GM12878 (cell line): ENCODE data around the gene DBNDD2. TPM values are rescaled to one million over a fixed set of nuclear protein-coding genes. Genes with fewer than 3 reads are reported as not detected.

Source experiments
- ATAC-seq: fragments of 200-7000 bp; cut with Tn5 transposase; 3 replicates; pipeline ENCODE4 v1.9.1; 2020; ENCODE audit warnings: mild to moderate bottlenecking, moderate library complexity
- BruUV-seq: library from RNA; stranded (reverse); fragments of 400-500 nt; replicated peaks from 2 replicates; lab custom pipeline; 2021; lab: Mats Ljungman, UMichigan
- CTCF ChIA-PET: fragments of 300-600 bp; sonication (Branson Sonifier 250); formaldehyde crosslinking; extraction: SDS; loops from one replicate; lab custom pipeline; 2021; ENCODE audit warnings: inconsistent platforms; lab: Yijun Ruan, JAX
- POLR2A ChIA-PET: fragments of 350-600 bp; formaldehyde crosslinking; extraction: SDS; loops from one replicate; lab custom pipeline; 2021; ENCODE audit warnings: inconsistent platforms; lab: Charles Lee
- RAD21 ChIA-PET: fragments of 300-600 bp; sonication (Branson Sonifier 250); formaldehyde crosslinking; loops from one replicate; lab custom pipeline; 2023; ENCODE audit warnings: antibody characterized with exemption; ENCODE audit not compliant: unreplicated experiment; lab: Charles Lee
- SMC1A ChIA-PET: fragments of 300-600 bp; sonication (Branson Sonifier 250); formaldehyde crosslinking; loops from one replicate; lab custom pipeline; 2023; ENCODE audit not compliant: unreplicated experiment, uncharacterized antibody; lab: Charles Lee
- DNase-seq: peaks from one replicate; pipeline ENCODE4 v3.0.0-alpha.2; 2011; ENCODE audit warnings: low read depth, low spot score
- FAIRE-seq: peaks from 3 replicates; lab custom pipeline; 2011; peaks lifted over from hg19 to GRCh38; lab: Jason Lieb, UNC
- H2AFZ ChIP-seq: 2 replicates; pipeline ENCODE4 v1.6.0; 2011; ENCODE audit warnings: low read depth, low read length, control low read depth; ENCODE audit not compliant: control insufficient read depth
- H3K27ac ChIP-seq: 2 replicates; pipeline ENCODE4 v1.5.1; 2011; ENCODE audit warnings: control low read depth; ENCODE audit not compliant: control insufficient read depth, insufficient read depth
- H3K27me3 ChIP-seq, 2 experiments: replicated peaks in 1 of 2; 2 replicates each; pipeline versions ENCODE4 v1.6.0 to v1.6.1; 2011; ENCODE audit warnings: low read length in 1 of 2; ENCODE audit not compliant: control insufficient read depth in 2 of 2, insufficient read depth in 2 of 2
- H3K36me3 ChIP-seq, 2 experiments: 2 replicates each; pipeline ENCODE4 v1.5.1; 2011; ENCODE audit warnings: low read length in 1 of 2; ENCODE audit not compliant: control insufficient read depth in 2 of 2, insufficient read depth in 2 of 2
- H3K4me1 ChIP-seq: 2 replicates; pipeline ENCODE4 v1.6.1; 2011; ENCODE audit warnings: mild to moderate bottlenecking, low read length, moderate library complexity, mixed read lengths; ENCODE audit not compliant: control insufficient read depth, insufficient read depth
- H3K4me2 ChIP-seq: 2 replicates; pipeline ENCODE4 v1.6.0; 2011; ENCODE audit warnings: control low read depth; ENCODE audit not compliant: control insufficient read depth, insufficient read depth
- H3K4me3 ChIP-seq: fragments of 200-600 bp; sonication (generic); 2 replicates; pipeline ENCODE4 v1.5.1; 2016
- H3K79me2 ChIP-seq: 2 replicates; pipeline ENCODE4 v1.6.0; 2011; ENCODE audit warnings: low read length; ENCODE audit not compliant: control insufficient read depth, insufficient read depth
- H3K9ac ChIP-seq: 2 replicates; pipeline ENCODE4 v1.8.0; 2011; ENCODE audit warnings: low read length, control low read depth, mixed read lengths; ENCODE audit not compliant: control insufficient read depth, insufficient read depth
- H3K9me3 ChIP-seq: replicated peaks from 3 replicates; pipeline ENCODE4 v1.5.1; 2011; ENCODE audit warnings: mild to moderate bottlenecking, low read length; ENCODE audit not compliant: control insufficient read depth, insufficient read depth
- H4K20me1 ChIP-seq: 2 replicates; pipeline ENCODE4 v1.6.0; 2011; ENCODE audit not compliant: control insufficient read depth, insufficient read depth
- BRCA1 ChIP-seq: IDR thresholded peaks from 2 replicates; pipeline ENCODE4 v1.6.1; 2011; ENCODE audit warnings: low read depth, low read length, improper control_type of control experiment
- CHD4 ChIP-seq: fragments of 200-600 bp; sonication (generic); IDR thresholded peaks from 2 replicates; pipeline ENCODE4 v1.6.1; 2016; ENCODE audit warnings: mild to moderate bottlenecking
- MYB ChIP-seq: fragments of 150-350 bp; IDR thresholded peaks from 2 replicates; pipeline ENCODE4 v1.6.1; 2014; ENCODE audit warnings: mild to moderate bottlenecking, low read depth, low read length, borderline replicate concordance
- NFIC ChIP-seq: IDR thresholded peaks from 2 replicates; pipeline ENCODE4 v1.6.1; 2012; ENCODE audit warnings: low read depth, mild to moderate bottlenecking, inconsistent platforms, low read length, moderate library complexity
- RAD51 ChIP-seq: fragments of 450-650 bp; IDR thresholded peaks from 2 replicates; pipeline ENCODE4 v1.6.1; 2016; ENCODE audit warnings: moderate library complexity, mild to moderate bottlenecking, inconsistent platforms
- RBBP5 ChIP-seq: fragments of 200-600 bp; sonication (generic); conservative IDR thresholded peaks from 2 replicates; pipeline ENCODE4 v1.6.1; 2016
- SREBF1 ChIP-seq: IDR thresholded peaks from 2 replicates; pipeline ENCODE4 v1.6.1; 2012; ENCODE audit warnings: mild to moderate bottlenecking, low read length
- TAF1 ChIP-seq: IDR thresholded peaks from 2 replicates; pipeline ENCODE4 v1.6.1; 2011; ENCODE audit warnings: mild to moderate bottlenecking, low read depth, low read length, borderline replicate concordance
- ZZZ3 ChIP-seq: IDR thresholded peaks from 2 replicates; pipeline ENCODE4 v1.6.1; 2011; ENCODE audit warnings: low read depth; ENCODE audit not compliant: control insufficient read depth, insufficient read length
- WGBS: methylation state at CpG from one replicate; pipeline ENCODE4 v1.1.6; 2016; ENCODE audit warnings: low lambda C conversion rate; ENCODE audit not compliant: insufficient replicate concordance, insufficient coverage; ENCODE audit errors: missing lambda C conversion rate; 5-methylcytosine and 5-hydroxymethylcytosine counted together
- in situ Hi-C: fragments of 300-500 bp; cut with MboI; formaldehyde crosslinking; loops from 9 replicates; pipeline ENCODE4 v1.14.3; 2018; ENCODE audit warnings: mixed read lengths
- intact Hi-C: fragments of 100-400 bp; cut with micrococcal nuclease; formaldehyde crosslinking; loops from one replicate; pipeline ENCODE4 v1.14.2; 2022; ENCODE audit not compliant: unreplicated experiment
- polyA plus RNA-seq, 11 experiments: library from polyadenylated mRNA; depleted of rRNA in 4 of 11; unstranded in 6 of 11; stranded (reverse) in 5 of 11; fragments of >200 nt; fragmentation: Nextera tagmentation in 4 of 11; fragmentation: Illumina TruSeq in 1 of 11; extraction: Ambion mirVana in 4 of 11; extraction: Trizol in 1 of 11; gene quantifications; 1 replicate in 1 of 11; 2 replicates in 10 of 11; pipeline versions ENCODE4 v1.2.1 to v1.2.3, GENCODE V29; 2011 to 2016; ENCODE audit warnings: inconsistent platforms in 2 of 11, missing spikeins in 2 of 11, low read depth in 1 of 11
- total RNA-seq, 4 experiments: library from RNA; depleted of rRNA in 3 of 4; stranded (reverse); fragments of >200 nt in 3 of 4; fragmentation: Illumina TruSeq in 1 of 4; extraction: Trizol in 1 of 4; gene quantifications; 2 replicates each; pipeline versions ENCODE4 v1.2.1 to v1.2.3, GENCODE V29; 2013 to 2021
- TF ChIP-seq, protein P1 (sequence below): IDR thresholded peaks from 2 replicates; pipeline ENCODE4 v1.6.1; 2012; ENCODE audit warnings: low read depth, low read length, improper control_type of control experiment
- TF ChIP-seq, protein P2 (sequence below): fragments of 450-650 bp; IDR thresholded peaks from 2 replicates; pipeline ENCODE4 v1.6.1; 2017; ENCODE audit warnings: mild to moderate bottlenecking, moderate library complexity
- TF ChIP-seq, protein P3 (sequence below): fragments of 450-650 bp; formaldehyde crosslinking; IDR thresholded peaks from 2 replicates; pipeline ENCODE4 v1.4.0; 2020; ENCODE audit warnings: mild to moderate bottlenecking, moderate library complexity
- TF ChIP-seq, protein P4 (sequence below): fragments of 450-650 bp; IDR thresholded peaks from 2 replicates; pipeline ENCODE4 v1.6.1; 2014; ENCODE audit warnings: mild to moderate bottlenecking

DBNDD2 gene
- total and polyA plus RNA-seq, 10 of the 15 experiments (the other 5 are each of a cell fraction or from before 2014, with no cell fraction given), result 0.17 to 5.7 (median 0.49) TPM; not detected in 1

DNA sequence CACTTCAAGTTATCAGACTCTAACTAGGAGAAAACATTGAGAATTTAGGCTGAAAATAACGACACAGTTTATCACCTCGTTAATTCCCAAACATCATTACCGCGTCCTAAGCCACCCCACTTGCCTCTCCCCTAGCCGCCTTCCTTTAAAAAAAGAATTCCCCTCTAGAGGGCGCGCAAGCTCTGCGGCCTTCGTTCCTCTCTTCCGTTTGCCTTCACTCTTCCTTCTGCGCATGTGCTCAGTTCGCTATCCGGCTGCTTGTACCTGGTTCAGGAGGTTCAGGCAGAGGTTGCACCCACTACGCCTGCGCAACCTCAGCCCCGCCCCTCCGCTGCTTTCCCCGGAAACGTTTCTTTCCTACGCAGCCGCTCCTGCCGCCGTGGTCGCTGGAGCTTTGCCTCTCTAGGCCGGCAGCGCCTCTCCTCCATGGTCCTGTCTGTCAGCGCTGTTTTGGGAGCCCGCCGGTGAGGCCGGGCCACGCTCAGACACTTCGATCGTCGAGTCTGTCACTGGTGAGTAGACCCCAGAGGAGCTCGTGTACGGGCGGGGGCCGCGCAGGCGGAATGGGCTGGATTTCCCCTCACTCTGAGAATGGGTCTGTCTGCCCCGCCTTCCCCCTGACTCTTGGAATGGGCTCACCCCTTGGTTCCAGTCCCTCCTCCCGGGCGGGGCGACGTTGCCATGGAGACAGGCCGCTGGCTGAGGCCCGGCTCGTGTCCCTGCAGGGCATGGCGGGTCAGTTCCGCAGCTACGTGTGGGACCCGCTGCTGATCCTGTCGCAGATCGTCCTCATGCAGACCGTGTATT, 45.1 kb upstream of the DBNDD2 start, which contains the start of gene SYS1:
Gene SYS1 (plus strand): TSS at position 353 of the 807 bp plus-strand sequence. CDS start 376 bp downstream, at position 729.
- Histone ChIP-seq H3K4me2 (peak within 1 kb of the TSS; percentile 98), H3K36me3 (peaks cover 6 to 7% of the 10 kb centered on the region in 2 experiments; a peak in 3 of 4 replicates), H3K79me2 (peaks cover 7% of the 10 kb centered on the region), H3K27me3 (no peaks in the 10 kb centered on the region), H3K4me1 (peaks cover 39% of the 10 kb centered on the region), H3K9ac (peak within 1 kb of the TSS; percentile 84), H3K9me3 (no peaks in the 10 kb centered on the region; the same call in 2 of the 3 replicates), H4K20me1 (no peaks in the 10 kb centered on the region; the same call in 1 of the 2 replicates), H3K4me3 (peak within 1 kb of the TSS; percentile 62), H3K27ac (peak within 1 kb of the TSS; percentile 92), H2AFZ (peak within 1 kb of the TSS; percentile 98)
- DNase-seq (peak; percentile 94), ATAC-seq (peak; percentile 85), FAIRE-seq (peak; percentile 96)
- CTCF ChIA-PET, result interaction anchor here (0.6 to 19.4 kb wide), 27 partner anchors 10 to 408 kb away, joined by 3 to 685 read pairs (median 5); partner anchors contain the start of genes PIGT and TP53TG5
- no TSS peak for BruUV-seq
- SMC1A ChIA-PET, result interaction anchor here (0.7 to 19.8 kb wide), 22 partner anchors 10 to 408 kb away, joined by 3 to 440 read pairs (median 4); partner anchors contain the start of genes DBNDD2 and PIGT
- intact Hi-C loops, result loop anchor here (1.0 to 2.0 kb wide), 2 partner anchors 74 to 408 kb away; no protein-coding TSS in a partner anchor
- POLR2A ChIA-PET, result interaction anchor here (0.6 to 1.5 kb wide), 5 partner anchors 11 to 74 kb away, joined by 3 to 4 read pairs (median 3); no protein-coding TSS in a partner anchor
- in situ Hi-C loops, result loop anchor here (10.0 kb wide), 1 partner anchor 752 kb away; the partner anchor contains the start of gene CD40
- RAD21 ChIA-PET, result interaction anchor here (0.8 to 17.6 kb wide), 21 partner anchors 9 to 721 kb away, joined by 3 to 394 read pairs (median 5); partner anchors contain the start of genes PIGT and SDC4
- under 1% methylated on average over 55 of the region's 55 CpGs for WGBS
- TF ChIP-seq MYB (no peak), SREBF1 (peak; percentile 58), ZZZ3 (no peak), BRCA1 (no peak), RAD51 (no peak), CHD4 (no peak), RBBP5 (no peak), TAF1 (peak; percentile 72), NFIC (no peak)
- TF ChIP-seq, protein P1, sequence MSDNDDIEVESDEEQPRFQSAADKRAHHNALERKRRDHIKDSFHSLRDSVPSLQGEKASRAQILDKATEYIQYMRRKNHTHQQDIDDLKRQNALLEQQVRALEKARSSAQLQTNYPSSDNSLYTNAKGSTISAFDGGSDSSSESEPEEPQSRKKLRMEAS, result peak; percentile 83
- TF ChIP-seq, protein P2, sequence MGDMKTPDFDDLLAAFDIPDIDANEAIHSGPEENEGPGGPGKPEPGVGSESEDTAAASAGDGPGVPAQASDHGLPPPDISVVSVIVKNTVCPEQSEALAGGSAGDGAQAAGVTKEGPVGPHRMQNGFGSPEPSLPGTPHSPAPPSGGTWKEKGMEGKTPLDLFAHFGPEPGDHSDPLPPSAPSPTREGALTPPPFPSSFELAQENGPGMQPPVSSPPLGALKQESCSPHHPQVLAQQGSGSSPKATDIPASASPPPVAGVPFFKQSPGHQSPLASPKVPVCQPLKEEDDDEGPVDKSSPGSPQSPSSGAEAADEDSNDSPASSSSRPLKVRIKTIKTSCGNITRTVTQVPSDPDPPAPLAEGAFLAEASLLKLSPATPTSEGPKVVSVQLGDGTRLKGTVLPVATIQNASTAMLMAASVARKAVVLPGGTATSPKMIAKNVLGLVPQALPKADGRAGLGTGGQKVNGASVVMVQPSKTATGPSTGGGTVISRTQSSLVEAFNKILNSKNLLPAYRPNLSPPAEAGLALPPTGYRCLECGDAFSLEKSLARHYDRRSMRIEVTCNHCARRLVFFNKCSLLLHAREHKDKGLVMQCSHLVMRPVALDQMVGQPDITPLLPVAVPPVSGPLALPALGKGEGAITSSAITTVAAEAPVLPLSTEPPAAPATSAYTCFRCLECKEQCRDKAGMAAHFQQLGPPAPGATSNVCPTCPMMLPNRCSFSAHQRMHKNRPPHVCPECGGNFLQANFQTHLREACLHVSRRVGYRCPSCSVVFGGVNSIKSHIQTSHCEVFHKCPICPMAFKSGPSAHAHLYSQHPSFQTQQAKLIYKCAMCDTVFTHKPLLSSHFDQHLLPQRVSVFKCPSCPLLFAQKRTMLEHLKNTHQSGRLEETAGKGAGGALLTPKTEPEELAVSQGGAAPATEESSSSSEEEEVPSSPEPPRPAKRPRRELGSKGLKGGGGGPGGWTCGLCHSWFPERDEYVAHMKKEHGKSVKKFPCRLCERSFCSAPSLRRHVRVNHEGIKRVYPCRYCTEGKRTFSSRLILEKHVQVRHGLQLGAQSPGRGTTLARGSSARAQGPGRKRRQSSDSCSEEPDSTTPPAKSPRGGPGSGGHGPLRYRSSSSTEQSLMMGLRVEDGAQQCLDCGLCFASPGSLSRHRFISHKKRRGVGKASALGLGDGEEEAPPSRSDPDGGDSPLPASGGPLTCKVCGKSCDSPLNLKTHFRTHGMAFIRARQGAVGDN, result peak; percentile 59
- TF ChIP-seq, protein P3, sequence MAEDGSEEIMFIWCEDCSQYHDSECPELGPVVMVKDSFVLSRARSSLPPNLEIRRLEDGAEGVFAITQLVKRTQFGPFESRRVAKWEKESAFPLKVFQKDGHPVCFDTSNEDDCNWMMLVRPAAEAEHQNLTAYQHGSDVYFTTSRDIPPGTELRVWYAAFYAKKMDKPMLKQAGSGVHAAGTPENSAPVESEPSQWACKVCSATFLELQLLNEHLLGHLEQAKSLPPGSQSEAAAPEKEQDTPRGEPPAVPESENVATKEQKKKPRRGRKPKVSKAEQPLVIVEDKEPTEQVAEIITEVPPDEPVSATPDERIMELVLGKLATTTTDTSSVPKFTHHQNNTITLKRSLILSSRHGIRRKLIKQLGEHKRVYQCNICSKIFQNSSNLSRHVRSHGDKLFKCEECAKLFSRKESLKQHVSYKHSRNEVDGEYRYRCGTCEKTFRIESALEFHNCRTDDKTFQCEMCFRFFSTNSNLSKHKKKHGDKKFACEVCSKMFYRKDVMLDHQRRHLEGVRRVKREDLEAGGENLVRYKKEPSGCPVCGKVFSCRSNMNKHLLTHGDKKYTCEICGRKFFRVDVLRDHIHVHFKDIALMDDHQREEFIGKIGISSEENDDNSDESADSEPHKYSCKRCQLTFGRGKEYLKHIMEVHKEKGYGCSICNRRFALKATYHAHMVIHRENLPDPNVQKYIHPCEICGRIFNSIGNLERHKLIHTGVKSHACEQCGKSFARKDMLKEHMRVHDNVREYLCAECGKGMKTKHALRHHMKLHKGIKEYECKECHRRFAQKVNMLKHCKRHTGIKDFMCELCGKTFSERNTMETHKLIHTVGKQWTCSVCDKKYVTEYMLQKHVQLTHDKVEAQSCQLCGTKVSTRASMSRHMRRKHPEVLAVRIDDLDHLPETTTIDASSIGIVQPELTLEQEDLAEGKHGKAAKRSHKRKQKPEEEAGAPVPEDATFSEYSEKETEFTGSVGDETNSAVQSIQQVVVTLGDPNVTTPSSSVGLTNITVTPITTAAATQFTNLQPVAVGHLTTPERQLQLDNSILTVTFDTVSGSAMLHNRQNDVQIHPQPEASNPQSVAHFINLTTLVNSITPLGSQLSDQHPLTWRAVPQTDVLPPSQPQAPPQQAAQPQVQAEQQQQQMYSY (CRISPR knock-in tag), result no peak
- TF ChIP-seq, protein P4, sequence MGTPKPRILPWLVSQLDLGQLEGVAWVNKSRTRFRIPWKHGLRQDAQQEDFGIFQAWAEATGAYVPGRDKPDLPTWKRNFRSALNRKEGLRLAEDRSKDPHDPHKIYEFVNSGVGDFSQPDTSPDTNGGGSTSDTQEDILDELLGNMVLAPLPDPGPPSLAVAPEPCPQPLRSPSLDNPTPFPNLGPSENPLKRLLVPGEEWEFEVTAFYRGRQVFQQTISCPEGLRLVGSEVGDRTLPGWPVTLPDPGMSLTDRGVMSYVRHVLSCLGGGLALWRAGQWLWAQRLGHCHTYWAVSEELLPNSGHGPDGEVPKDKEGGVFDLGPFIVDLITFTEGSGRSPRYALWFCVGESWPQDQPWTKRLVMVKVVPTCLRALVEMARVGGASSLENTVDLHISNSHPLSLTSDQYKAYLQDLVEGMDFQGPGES, result 0 out of 2 replicates have a peak, but pooled peaks have one; percentile 19
